Measurements from ENCODE around the gene SGSM2.

The SGSM2 gene

DNA sequence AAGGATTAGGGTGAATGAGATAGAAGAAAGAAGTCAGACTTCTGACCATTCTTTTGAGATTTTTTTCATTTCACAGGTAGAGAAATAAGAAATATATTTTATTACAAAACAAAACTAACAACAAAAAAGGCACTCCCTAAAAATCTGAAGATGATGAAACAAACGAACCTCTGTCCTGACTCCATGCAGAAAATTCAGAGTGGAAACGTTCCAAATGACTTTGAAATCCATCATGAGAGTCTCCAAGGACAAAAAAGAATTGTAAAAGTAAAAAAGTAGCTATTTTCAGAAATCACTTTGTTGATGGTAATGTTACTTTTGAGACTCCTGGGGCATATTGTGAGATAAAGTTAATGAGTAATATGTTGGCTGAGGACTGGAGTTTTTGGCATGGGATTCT lies 89.9 kb downstream of the SGSM2 start:
- no peak for DNase-seq (ENCODE audit: low spot score)

DNA sequence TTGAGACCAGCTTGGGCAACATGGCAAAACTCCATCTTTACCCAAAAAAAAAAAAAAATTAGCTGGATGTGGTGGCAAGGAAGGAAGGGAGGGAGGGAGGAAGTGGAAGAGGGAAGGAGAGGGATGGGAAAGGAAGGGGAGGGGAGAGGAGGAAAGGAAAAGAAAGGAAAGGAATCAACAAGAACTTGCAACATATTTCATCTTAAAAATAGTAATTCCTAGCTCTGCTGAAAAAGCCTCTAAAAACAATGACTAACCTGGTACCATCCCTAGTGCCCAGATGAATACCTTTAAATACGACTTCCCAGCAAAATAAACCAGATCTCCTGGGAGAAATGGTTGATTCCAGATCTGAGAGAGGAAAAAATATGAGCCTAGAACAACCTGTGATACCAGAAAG lies 90.6 kb downstream of the SGSM2 start:
- DNase-seq (ENCODE audit: low spot score) = no peak

Data from HuH-7 (cell line).